GM12891 (cell line): Measurements from ENCODE around the gene SLC26A1.

Experiments used
- POLR2A ChIP-seq: IDR thresholded peaks from 2 replicates; pipeline ENCODE4 v1.6.1; 2011; ENCODE audit warnings: low read depth, low read length, control low read depth
- POLR2AphosphoS5 ChIP-seq: IDR thresholded peaks from 2 replicates; pipeline ENCODE4 v1.6.1; 2011; ENCODE audit warnings: low read depth, low read length, control low read depth
- POU2F2 ChIP-seq: IDR thresholded peaks from 2 replicates; pipeline ENCODE4 v1.6.1; 2011; ENCODE audit warnings: low read depth, mild to moderate bottlenecking, control low read depth, low read length, moderate library complexity
- TAF1 ChIP-seq: IDR thresholded peaks from 2 replicates; pipeline ENCODE4 v1.6.1; 2011; ENCODE audit warnings: low read depth, low read length, control low read depth

GRCh38 chr4:982291-982690 lies 10.9 kb downstream of the SLC26A1 start:
- no peak for TF ChIP-seq POU2F2
- TF ChIP-seq POLR2A, result no peak
- TF ChIP-seq POLR2AphosphoS5, result no peak
- TF ChIP-seq TAF1, result no peak
